Activated CD4-positive, alpha-beta T cell treated with anti-CD3 and anti-CD28 coated beads, Interleukin-2, amount 50 U/mL, for 16 hours (primary cell): Measurements from ENCODE around the gene APEH.
A peak's percentile ranks its signal among the peaks of the same experiment; 100 is the strongest.

ENCODE experiments used
- DNase-seq: peaks from one replicate; pipeline ENCODE4 v3.0.0-alpha.2; 2020

APEH gene

GRCh38 chr3:49673715-49674496 is at the start of gene APEH:
TSS of gene APEH (plus strand) at chr3:49674351. CDS start at chr3:49674402, 51 bp downstream.
- peak; percentile 99 for DNase-seq

- no peak for DNase-seq
These were observed 49.1 kb upstream of the APEH start for GRCh38 chr3:49625071-49625470.

- DNase-seq: peak; percentile 25
These were observed 48.0 kb upstream of the APEH start for GRCh38 chr3:49626101-49626581.

GRCh38 chr3:49626796-49627195 is 47.4 kb upstream of the APEH start:
- no peak for DNase-seq

- no peak for DNase-seq
These were observed 46.5 kb upstream of the APEH start for GRCh38 chr3:49627634-49628033.

- no peak for DNase-seq
These were observed 45.9 kb upstream of the APEH start for GRCh38 chr3:49628249-49628648.

GRCh38 chr3:49629451-49629850 is 44.7 kb upstream of the APEH start:
- no peak for DNase-seq

- DNase-seq: no peak
These were observed 44.3 kb upstream of the APEH start for GRCh38 chr3:49629866-49630265.

- DNase-seq: no peak
These were observed 43.4 kb upstream of the APEH start for GRCh38 chr3:49630784-49631183.

- no peak for DNase-seq
These were observed 39.4 kb upstream of the APEH start for GRCh38 chr3:49634736-49635135.

- DNase-seq: peak; percentile 22
These were observed 37.1 kb upstream of the APEH start for GRCh38 chr3:49636883-49637609.

GRCh38 chr3:49638445-49638844 is 35.7 kb upstream of the APEH start:
- no peak for DNase-seq

GRCh38 chr3:49639551-49639950 is 34.6 kb upstream of the APEH start:
- no peak for DNase-seq

GRCh38 chr3:49641292-49641691 is 32.9 kb upstream of the APEH start:
- no peak for DNase-seq

GRCh38 chr3:49641921-49642707 is 32.0 kb upstream of the APEH start:
- no peak for DNase-seq

GRCh38 chr3:49642708-49643145 is 31.4 kb upstream of the APEH start:
- no peak for DNase-seq

- no peak for DNase-seq
These were observed 29.5 kb upstream of the APEH start for GRCh38 chr3:49644684-49645083.

- DNase-seq: no peak
These were observed 27.9 kb upstream of the APEH start for GRCh38 chr3:49646236-49646635.

GRCh38 chr3:49647741-49648140 is 26.4 kb upstream of the APEH start:
- no peak for DNase-seq

- DNase-seq: no peak
These were observed 25.7 kb upstream of the APEH start for GRCh38 chr3:49648354-49649019.

GRCh38 chr3:49649576-49649975 is 24.6 kb upstream of the APEH start:
- no peak for DNase-seq

GRCh38 chr3:49650177-49650576 is 24.0 kb upstream of the APEH start:
- no peak for DNase-seq

GRCh38 chr3:49650637-49651036 is 23.5 kb upstream of the APEH start:
- DNase-seq: no peak
